Stimulated activated naive B cell treated with anti-CD40 and anti-IgM and Interleukin-4, amounts not matched to agents 10 μg/mL and 1 μg/mL and 100 μg/mL, for 72 hours (primary cell): ENCODE data around the gene GGT6.
"Not testable (repeated sequence)": the region's sequence is repeated elsewhere in the genome, so short reads cannot be mapped to it uniquely, and the experiment has no call there.

Source experiments
- ATAC-seq, 2 donors: fragments of 150-1000 bp; cut with Tn5 transposase; replicated peaks; 2 replicates each; pipeline ENCODE4 v1.10.0; 2021; ENCODE audit warnings: moderate library complexity in 1 of 2
- DNase-seq: peaks from one replicate; pipeline ENCODE4 v3.0.0; 2021
- H3K27ac Mint-ChIP-seq: one replicate; pipeline ENCODE4 v1.8.0; 2022; ENCODE audit warnings: mild to moderate bottlenecking, mixed read lengths
- H3K27me3 Mint-ChIP-seq, 2 donors: one replicate each; pipeline ENCODE4 v1.8.0; 2022; ENCODE audit warnings: mixed read lengths in 2 of 2
- H3K36me3 Mint-ChIP-seq, 2 donors: one replicate each; pipeline ENCODE4 v1.8.0; 2022; ENCODE audit warnings: mixed read lengths in 2 of 2, mild to moderate bottlenecking in 1 of 2
- H3K4me1 Mint-ChIP-seq, 2 donors: one replicate each; pipeline ENCODE4 v1.8.0; 2022; ENCODE audit warnings: mixed read lengths in 2 of 2, mild to moderate bottlenecking in 1 of 2
- H3K4me3 Mint-ChIP-seq, 2 donors: one replicate each; pipeline ENCODE4 v1.8.0; 2022; ENCODE audit warnings: mild to moderate bottlenecking in 2 of 2, mixed read lengths in 2 of 2, moderate library complexity in 1 of 2
- H3K9me3 Mint-ChIP-seq, 2 donors: one replicate each; pipeline ENCODE4 v1.8.0; 2022; ENCODE audit warnings: mixed read lengths in 2 of 2, mild to moderate bottlenecking in 1 of 2

The GGT6 gene

GRCh38 chr17:4560421-4560820 lies at the start of gene GGT6:
Gene GGT6, minus strand, starts transcription at chr17:4560577. Its CDS starts 56 bp downstream, at chr17:4560521.
- Mint-ChIP-seq H3K27me3 (no peaks in the 10 kb centered on the region), H3K4me3 (no peak within 1 kb of the TSS), H3K9me3 (no peaks in the 10 kb centered on the region), H3K27ac (no peak within 1 kb of the TSS), H3K36me3 (no peaks in the 10 kb centered on the region), H3K4me1 (peaks cover 24 to 33% of the 10 kb centered on the region in 2 donors)
- DNase-seq, result no peak
- ATAC-seq, result no peak

GRCh38 chr17:4610162-4610561 lies 49.8 kb upstream of the GGT6 start:
- Mint-ChIP-seq H3K27me3 (peaks cover 29 to 36% of the 10 kb centered on the region in 2 donors), H3K27ac (no peak overlapping the region), H3K4me1 (peaks cover 5 to 14% of the 10 kb centered on the region in 2 donors), H3K36me3 (no peaks in the 10 kb centered on the region), H3K9me3 (no peaks in the 10 kb centered on the region), H3K4me3 (no peak overlapping the region)
- ATAC-seq, result no peak
- DNase-seq, result no peak

GRCh38 chr17:4609761-4610160 lies 49.4 kb upstream of the GGT6 start:
- Mint-ChIP-seq H3K4me3 (no peak overlapping the region), H3K27me3 (peaks cover 29 to 36% of the 10 kb centered on the region in 2 donors), H3K9me3 (no peaks in the 10 kb centered on the region), H3K36me3 (no peaks in the 10 kb centered on the region), H3K27ac (no peak overlapping the region), H3K4me1 (peaks cover 5 to 14% of the 10 kb centered on the region in 2 donors)
- ATAC-seq (no peak), DNase-seq (no peak)

GRCh38 chr17:4607773-4608187 lies 47.4 kb upstream of the GGT6 start:
- Mint-ChIP-seq H3K36me3 (no peaks in the 10 kb centered on the region), H3K4me1 (peaks cover 5 to 14% of the 10 kb centered on the region in 2 donors), H3K9me3 (no peaks in the 10 kb centered on the region), H3K27ac (peak overlapping the region; percentile 42), H3K27me3 (peaks cover 29 to 38% of the 10 kb centered on the region in 2 donors), H3K4me3 (no peak overlapping the region)
- DNase-seq (no peak), ATAC-seq (no peak)

GRCh38 chr17:4607261-4607741 lies 46.9 kb upstream of the GGT6 start:
- Mint-ChIP-seq H3K4me1 (peaks cover 5 to 14% of the 10 kb centered on the region in 2 donors), H3K9me3 (no peaks in the 10 kb centered on the region), H3K27ac (no peak overlapping the region), H3K27me3 (peaks cover 29 to 43% of the 10 kb centered on the region in 2 donors), H3K4me3 (no peak overlapping the region), H3K36me3 (no peaks in the 10 kb centered on the region)
- ATAC-seq (no peak), DNase-seq (no peak)

GRCh38 chr17:4605826-4606225 lies 45.4 kb upstream of the GGT6 start:
- Mint-ChIP-seq H3K36me3 (no peaks in the 10 kb centered on the region), H3K27ac (peak overlapping the region; percentile 31), H3K9me3 (no peaks in the 10 kb centered on the region), H3K4me3 (no peak overlapping the region), H3K27me3 (peaks cover 25 to 37% of the 10 kb centered on the region in 2 donors), H3K4me1 (peaks cover 5 to 14% of the 10 kb centered on the region in 2 donors)
- DNase-seq, result no peak
- ATAC-seq, result peak; percentile 56 to 73

GRCh38 chr17:4604736-4605135 lies 44.4 kb upstream of the GGT6 start:
- H3K27me3 Mint-ChIP-seq, result peaks cover 25 to 42% of the 10 kb centered on the region in 2 donors

GRCh38 chr17:4604111-4604644 lies 43.8 kb upstream of the GGT6 start:
- Mint-ChIP-seq H3K36me3 (no peaks in the 10 kb centered on the region), H3K27me3 (peaks cover 23 to 44% of the 10 kb centered on the region in 2 donors), H3K4me1 (peaks cover 5 to 14% of the 10 kb centered on the region in 2 donors), H3K9me3 (no peaks in the 10 kb centered on the region), H3K4me3 (no peak overlapping the region), H3K27ac (no peak overlapping the region)
- ATAC-seq (no peak), DNase-seq (no peak)

More at GRCh38 chr17:4604736-4605135, 44.4 kb upstream of the GGT6 start:
- not testable (repeated sequence) for DNase-seq, H3K36me3 Mint-ChIP-seq, H3K27ac Mint-ChIP-seq, H3K9me3 Mint-ChIP-seq, H3K4me3 Mint-ChIP-seq, ATAC-seq
- H3K4me1 Mint-ChIP-seq, result peaks cover 5 to 14% of the 10 kb centered on the region in 2 donors

- no peak for ATAC-seq
- DNase-seq, result no peak
- Mint-ChIP-seq H3K27ac (no peak overlapping the region), H3K4me3 (no peak overlapping the region), H3K27me3 (peaks cover 14 to 40% of the 10 kb centered on the region in 2 donors), H3K9me3 (no peaks in the 10 kb centered on the region), H3K36me3 (no peaks in the 10 kb centered on the region), H3K4me1 (peaks cover 2 to 5% of the 10 kb centered on the region in 2 donors)
These were observed 41.7 kb upstream of the GGT6 start for GRCh38 chr17:4602041-4602440.

- ATAC-seq (no peak), DNase-seq (no peak)
- Mint-ChIP-seq H3K36me3 (no peaks in the 10 kb centered on the region), H3K27ac (no peak overlapping the region), H3K4me3 (no peak overlapping the region), H3K4me1 (peaks cover 2 to 5% of the 10 kb centered on the region in 2 donors), H3K27me3 (peaks cover 16 to 43% of the 10 kb centered on the region in 2 donors), H3K9me3 (no peaks in the 10 kb centered on the region)
These were observed 40.9 kb upstream of the GGT6 start for GRCh38 chr17:4601326-4601725.

GRCh38 chr17:4600563-4600962 lies 40.2 kb upstream of the GGT6 start:
- ATAC-seq, result no peak
- H3K4me3 Mint-ChIP-seq, result no peak overlapping the region
- no peaks in the 10 kb centered on the region for H3K9me3 Mint-ChIP-seq
- H3K27me3 Mint-ChIP-seq, result peaks cover 16 to 43% of the 10 kb centered on the region in 2 donors
- DNase-seq, result no peak
- H3K27ac Mint-ChIP-seq, result peak overlapping the region; percentile 14
- H3K4me1 Mint-ChIP-seq, result peaks cover 1 to 2% of the 10 kb centered on the region in 2 donors
- H3K36me3 Mint-ChIP-seq, result no peaks in the 10 kb centered on the region

- no peaks in the 10 kb centered on the region for H3K9me3 Mint-ChIP-seq
- H3K4me3 Mint-ChIP-seq, result no peak overlapping the region
- H3K36me3 Mint-ChIP-seq, result no peaks in the 10 kb centered on the region
- ATAC-seq (no peak), DNase-seq (no peak)
- peaks cover 4 to 8% of the 10 kb centered on the region in 2 donors for H3K4me1 Mint-ChIP-seq
- H3K27me3 Mint-ChIP-seq, result peaks cover 22 to 49% of the 10 kb centered on the region in 2 donors
- no peak overlapping the region for H3K27ac Mint-ChIP-seq
These were observed 39.3 kb upstream of the GGT6 start for GRCh38 chr17:4599505-4600281.

- Mint-ChIP-seq H3K4me3 (no peak overlapping the region), H3K27ac (no peak overlapping the region), H3K9me3 (no peaks in the 10 kb centered on the region), H3K27me3 (peaks cover 24 to 52% of the 10 kb centered on the region in 2 donors), H3K4me1 (peaks cover 4 to 8% of the 10 kb centered on the region in 2 donors), H3K36me3 (no peaks in the 10 kb centered on the region)
- DNase-seq, result no peak
- ATAC-seq, result no peak
These were observed 38.6 kb upstream of the GGT6 start for GRCh38 chr17:4598776-4599504.

- no peaks in the 10 kb centered on the region for H3K36me3 Mint-ChIP-seq
- DNase-seq (no peak), ATAC-seq (no peak)
- H3K4me3 Mint-ChIP-seq, result no peak overlapping the region
- no peaks in the 10 kb centered on the region for H3K9me3 Mint-ChIP-seq
- H3K27ac Mint-ChIP-seq, result no peak overlapping the region
- peaks cover 29 to 57% of the 10 kb centered on the region in 2 donors for H3K27me3 Mint-ChIP-seq
- H3K4me1 Mint-ChIP-seq, result peaks cover 4 to 8% of the 10 kb centered on the region in 2 donors
These were observed 37.6 kb upstream of the GGT6 start for GRCh38 chr17:4597975-4598374.
